ENCODE measurements around the gene ZNF69.
"Not testable (repeated sequence)": the region's sequence is repeated elsewhere in the genome, so short reads cannot be mapped to it uniquely, and the experiment has no call there.

The ZNF69 gene

GRCh38 chr19:11887611-11888531, at the start of gene ZNF69:
ZNF69 (plus strand) TSS chr19:11887782; CDS start chr19:11887924, 142 bp downstream.
- peak; percentile 44 for DNase-seq (ENCODE audit: low read depth)

- DNase-seq (ENCODE audit: low read depth), result no peak
These were observed 43.9 kb upstream of the ZNF69 start for GRCh38 chr19:11843722-11844121.

GRCh38 chr19:11847615-11848014, 40.0 kb upstream of the ZNF69 start:
- not testable (repeated sequence) for DNase-seq (ENCODE audit: low read depth)

GRCh38 chr19:11848200-11848593, 39.4 kb upstream of the ZNF69 start:
- no peak for DNase-seq (ENCODE audit: low read depth)

- DNase-seq (ENCODE audit: low read depth), result peak; percentile 84
These were observed 38.8 kb upstream of the ZNF69 start, which contains the start of gene ZNF439 for GRCh38 chr19:11848594-11849469. ZNF439 (plus strand) TSS chr19:11848726; CDS start chr19:11848868, 142 bp downstream.

- not testable (repeated sequence) for DNase-seq (ENCODE audit: low read depth)
These were observed 37.3 kb upstream of the ZNF69 start for GRCh38 chr19:11850289-11850688.

- DNase-seq (ENCODE audit: low read depth), result no peak
These were observed 34.2 kb upstream of the ZNF69 start for GRCh38 chr19:11853358-11853757.

- no peak for DNase-seq (ENCODE audit: low read depth)
These were observed 30.9 kb upstream of the ZNF69 start for GRCh38 chr19:11856596-11857250.

GRCh38 chr19:11860721-11861120, 26.9 kb upstream of the ZNF69 start:
- no peak for DNase-seq (ENCODE audit: low read depth)

GRCh38 chr19:11861301-11861700, 26.3 kb upstream of the ZNF69 start:
- no peak for DNase-seq (ENCODE audit: low read depth)

- not testable (repeated sequence) for DNase-seq (ENCODE audit: low read depth)
These were observed 19.8 kb upstream of the ZNF69 start for GRCh38 chr19:11867766-11868165.

GRCh38 chr19:11868188-11868587, 19.4 kb upstream of the ZNF69 start:
- DNase-seq (ENCODE audit: low read depth), result no peak

GRCh38 chr19:11872624-11873023, 15.0 kb upstream of the ZNF69 start:
- DNase-seq (ENCODE audit: low read depth), result no peak

- no peak for DNase-seq (ENCODE audit: low read depth)
These were observed 13.8 kb upstream of the ZNF69 start for GRCh38 chr19:11873762-11874161.

GRCh38 chr19:11879687-11880266, 7.8 kb upstream of the ZNF69 start:
- DNase-seq (ENCODE audit: low read depth), result peak; percentile 16

- DNase-seq (ENCODE audit: low read depth), result no peak
These were observed 7.0 kb upstream of the ZNF69 start for GRCh38 chr19:11880598-11880997.

GRCh38 chr19:11881151-11881800, 6.3 kb upstream of the ZNF69 start:
- DNase-seq (ENCODE audit: low read depth), result peak; percentile 46

- no peak for DNase-seq (ENCODE audit: low read depth)
These were observed 5.0 kb upstream of the ZNF69 start for GRCh38 chr19:11882606-11883005.

- DNase-seq (ENCODE audit: low read depth), result no peak
These were observed 360 bp upstream of the ZNF69 start for GRCh38 chr19:11887234-11887610.

- not testable (repeated sequence) for DNase-seq (ENCODE audit: low read depth)
These were observed 2.3 kb downstream of the ZNF69 start for GRCh38 chr19:11889901-11890300.

GRCh38 chr19:11890634-11891033, 3.1 kb downstream of the ZNF69 start:
- no peak for DNase-seq (ENCODE audit: low read depth)

Data from activated T-cell treated with anti-CD3 and anti-CD28 coated beads for 24 hours (primary cell).